NCI-H526 (cell line): Measurements from ENCODE around the gene SPAG9.
"Not testable (repeated sequence)": the region's sequence is repeated elsewhere in the genome, so short reads cannot be mapped to it uniquely, and the experiment has no call there.

Experiments used
- DNase-seq, 2 experiments: peaks; one replicate each; lab custom pipeline; 2025; lab: John Stamatoyannopoulos, UW

SPAG9 gene

DNA sequence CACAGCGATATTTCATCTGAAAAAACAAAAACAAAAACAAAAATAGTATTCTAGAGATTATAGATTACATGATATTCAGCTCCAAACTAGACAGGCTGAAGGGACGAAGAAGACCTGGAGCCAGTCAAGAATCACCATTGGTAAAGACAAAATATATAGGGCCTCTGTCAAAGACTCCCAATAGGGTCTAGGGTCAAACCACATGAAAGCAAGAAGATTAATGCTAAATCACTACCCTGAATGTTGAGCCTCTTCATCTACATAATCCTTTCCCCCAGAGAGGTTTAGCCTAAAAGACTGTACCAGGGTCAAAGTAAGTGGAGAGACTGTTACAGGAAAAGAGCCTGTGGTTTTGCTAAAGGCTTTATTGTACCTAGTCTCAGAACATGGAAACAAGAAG lies 21.9 kb upstream of the SPAG9 start:
- DNase-seq, result no peak

DNA sequence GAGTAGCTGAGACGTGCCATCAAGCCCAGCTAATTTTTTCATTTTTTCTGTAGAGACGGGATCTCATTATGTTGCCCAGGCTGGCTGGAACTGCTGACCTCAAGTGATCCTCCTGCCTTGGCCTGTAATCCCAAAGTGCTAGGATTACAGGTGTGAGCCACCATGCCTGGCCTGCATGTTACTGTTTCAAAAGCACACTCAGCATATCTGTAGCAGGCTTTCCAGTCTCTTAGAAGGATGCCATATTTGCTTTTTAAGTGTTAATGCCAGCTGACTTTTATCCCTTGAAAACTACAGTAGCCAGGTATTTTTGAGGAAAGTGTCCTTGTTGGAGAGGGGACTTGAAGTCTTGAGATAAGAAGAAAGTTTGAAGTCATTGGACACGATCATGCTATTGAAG lies 15.3 kb upstream of the SPAG9 start:
- DNase-seq, result no peak

DNA sequence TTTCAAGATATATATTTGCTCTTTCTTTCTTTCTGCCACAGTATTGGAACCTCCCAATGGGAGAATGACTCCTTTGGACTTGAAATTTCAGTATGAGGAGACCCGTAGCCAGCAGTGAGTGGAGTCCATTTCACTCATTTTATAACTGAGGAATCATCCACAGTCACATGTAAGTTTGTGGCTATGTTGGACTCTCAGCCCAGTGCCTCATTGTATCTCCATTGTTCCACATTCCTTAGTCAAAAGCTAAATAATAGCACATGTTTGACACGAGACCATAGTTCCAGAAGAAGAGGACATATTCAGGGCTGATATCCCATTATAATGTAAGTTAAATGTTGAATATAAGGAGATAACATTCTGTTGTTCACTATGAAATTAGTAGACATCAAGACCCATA lies 12.7 kb upstream of the SPAG9 start:
- DNase-seq, result peak in 1 of 2 experiments; percentile 29

DNA sequence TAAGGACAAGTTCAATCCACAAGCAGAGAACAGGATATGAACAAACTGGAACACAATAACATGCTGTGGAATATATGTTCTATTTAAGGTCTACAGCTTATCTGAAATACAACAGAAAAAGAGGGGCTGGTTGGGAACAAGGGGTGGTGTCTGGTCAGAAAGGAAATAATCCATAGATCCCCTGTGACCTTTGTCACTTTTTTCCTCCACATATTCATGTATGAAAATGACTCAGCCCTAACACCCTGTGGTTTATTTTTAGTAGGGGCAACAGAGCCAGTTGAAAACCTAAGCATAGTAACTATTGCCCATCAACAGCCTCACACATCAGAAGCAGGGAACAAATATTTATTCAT lies 12.3 kb upstream of the SPAG9 start:
- peak; percentile 15 to 35 for DNase-seq

DNA sequence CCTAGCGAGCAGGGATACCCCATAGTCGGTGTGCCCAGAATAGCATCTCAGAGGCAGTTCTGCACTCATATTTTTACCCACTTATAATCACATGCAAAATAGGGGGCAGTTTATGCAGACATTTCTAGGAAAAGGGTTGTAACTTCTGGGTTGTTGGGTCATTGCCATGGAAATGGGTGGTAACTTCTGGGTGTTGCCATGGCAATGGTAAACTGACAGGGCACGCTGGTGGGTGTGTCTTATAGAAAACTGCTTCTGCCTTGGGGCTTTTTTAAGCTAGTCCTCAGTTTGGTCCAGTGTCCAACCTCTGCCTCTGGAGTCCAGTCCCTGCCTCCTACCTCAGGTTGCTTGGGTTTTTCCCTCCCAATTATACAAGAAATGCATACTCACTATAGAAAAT lies 7.4 kb upstream of the SPAG9 start:
- no peak for DNase-seq

DNA sequence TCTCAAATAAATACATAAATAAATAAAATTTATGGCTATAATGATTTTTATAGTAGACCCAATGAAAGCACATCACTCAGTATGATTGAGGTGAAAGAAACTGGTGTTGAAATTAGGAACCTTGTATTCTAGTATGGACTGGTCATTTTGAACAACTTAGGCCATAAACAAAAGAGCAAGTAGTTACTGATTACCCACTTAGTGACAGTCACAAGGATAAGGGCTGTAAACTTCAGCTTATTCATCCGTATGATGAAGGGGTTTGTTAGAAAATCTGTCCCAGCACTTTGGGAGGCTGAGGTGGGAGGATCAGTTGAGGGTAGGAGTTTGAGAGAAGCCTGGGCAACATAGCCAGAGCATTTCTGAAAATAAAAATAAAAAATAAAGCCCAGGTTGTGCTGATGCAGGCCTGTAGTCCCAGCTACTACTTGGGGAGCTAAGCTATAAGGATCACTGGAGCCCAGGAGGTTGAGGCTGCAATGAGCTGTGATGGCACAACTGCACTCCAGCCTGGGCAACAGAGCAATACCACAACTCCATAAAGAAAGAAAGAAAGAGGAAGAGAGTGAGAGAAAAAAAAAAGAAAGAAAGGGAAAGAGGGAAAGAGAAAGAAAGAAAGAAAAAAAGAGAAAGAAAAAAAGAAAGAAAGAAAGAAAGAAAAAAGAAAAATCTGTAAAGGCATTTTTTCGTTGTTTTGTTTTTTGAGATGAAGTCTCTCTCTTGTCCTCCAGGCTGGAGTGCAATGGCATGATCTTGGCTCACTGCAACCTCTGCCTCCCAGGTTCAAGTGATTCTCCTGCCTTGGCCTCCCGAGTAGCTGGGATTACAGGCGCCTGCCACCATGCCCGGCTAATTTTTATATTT lies 4.2 kb upstream of the SPAG9 start:
- no peak for DNase-seq

DNA sequence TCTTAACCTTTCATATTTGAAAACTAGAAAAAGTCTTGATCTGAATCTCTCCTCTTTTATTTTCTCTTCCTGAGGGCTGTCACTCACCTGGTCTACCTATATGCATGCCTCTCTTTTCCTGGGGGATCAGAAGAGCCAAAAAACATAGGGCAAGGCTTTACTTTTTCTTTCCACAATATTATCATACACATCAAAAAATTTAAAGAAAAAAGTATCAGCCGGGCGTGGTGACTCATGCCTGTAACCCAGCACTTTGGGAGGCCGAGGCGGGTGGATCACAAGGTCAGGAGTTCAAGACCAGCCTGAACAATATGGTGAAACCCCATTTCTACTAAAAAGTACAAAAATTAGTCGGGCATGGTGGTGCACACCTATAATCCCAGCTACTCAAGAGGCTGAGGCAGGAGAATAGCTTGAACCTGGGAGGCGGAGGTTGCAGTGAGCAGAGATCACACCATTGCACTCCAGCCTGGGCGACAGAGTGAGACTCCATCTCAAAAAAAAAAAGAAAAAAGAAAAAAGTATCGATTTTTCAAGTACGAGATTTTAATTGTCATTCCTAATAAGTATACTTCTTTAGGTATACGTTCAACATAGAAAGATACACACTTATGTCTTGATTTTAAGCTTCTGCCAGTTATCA lies 1.9 kb upstream of the SPAG9 start:
- not testable (repeated sequence) for DNase-seq

DNA sequence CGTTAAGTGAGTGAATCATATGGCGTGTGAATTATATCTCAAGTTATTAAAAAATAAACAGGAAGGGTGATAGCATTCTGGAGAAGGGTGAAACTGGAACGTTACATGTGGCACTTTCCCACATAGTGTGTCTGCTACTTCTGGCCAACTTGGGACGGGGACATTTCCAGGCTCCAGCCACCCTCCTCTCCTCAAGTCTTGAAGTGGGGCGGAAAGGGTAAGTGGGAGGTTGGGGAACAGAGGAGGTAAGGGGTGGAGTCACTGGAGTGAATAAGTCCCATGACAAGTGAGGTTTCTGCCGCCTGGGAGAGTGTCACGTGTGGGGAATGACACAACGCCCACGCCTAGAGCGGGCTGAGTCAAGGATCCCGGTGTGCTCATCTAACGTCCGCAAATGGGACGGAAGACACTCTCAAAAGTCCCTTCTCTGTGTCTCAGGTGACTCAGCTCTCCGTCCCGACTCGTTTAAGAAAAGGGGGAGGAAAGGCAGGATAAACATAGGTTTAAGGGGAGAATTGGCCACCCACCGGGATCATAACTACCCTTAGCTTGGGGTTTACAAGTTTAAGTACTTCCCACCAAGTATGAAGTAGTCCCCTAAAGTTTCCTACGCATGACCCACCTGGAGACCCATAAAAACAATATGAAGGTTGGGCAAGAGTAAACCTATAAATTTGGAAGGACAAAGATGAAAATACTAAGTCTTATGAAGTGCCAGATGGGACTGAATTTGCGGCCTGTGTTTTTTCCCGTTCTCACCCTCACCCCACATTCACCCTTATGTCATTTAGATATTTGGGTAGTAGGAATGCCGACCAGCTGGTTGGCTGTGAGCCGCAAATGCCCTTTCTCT lies 1.2 kb upstream of the SPAG9 start:
- DNase-seq, result peak; percentile 71 to 84

DNA sequence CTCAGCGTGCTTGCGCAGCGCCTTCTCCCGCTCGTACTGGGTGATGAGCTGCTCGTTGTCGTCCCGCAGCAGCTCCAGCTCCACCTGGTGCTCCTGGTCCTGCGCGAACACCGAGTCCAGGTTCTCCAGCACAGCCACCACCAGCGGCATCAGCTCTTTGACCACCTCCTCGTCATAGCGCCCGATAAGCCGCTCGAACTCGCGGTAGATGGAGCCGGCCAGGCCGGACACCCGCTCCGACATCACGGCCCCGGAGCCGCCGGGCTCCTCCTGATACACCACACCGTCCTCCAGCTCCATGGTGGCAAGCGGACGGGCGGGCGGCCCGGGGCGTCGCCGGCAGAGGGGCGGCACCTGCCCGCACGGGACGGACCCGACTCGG lies 320 bp downstream of the SPAG9 start:
- peak; percentile 41 to 87 for DNase-seq

DNA sequence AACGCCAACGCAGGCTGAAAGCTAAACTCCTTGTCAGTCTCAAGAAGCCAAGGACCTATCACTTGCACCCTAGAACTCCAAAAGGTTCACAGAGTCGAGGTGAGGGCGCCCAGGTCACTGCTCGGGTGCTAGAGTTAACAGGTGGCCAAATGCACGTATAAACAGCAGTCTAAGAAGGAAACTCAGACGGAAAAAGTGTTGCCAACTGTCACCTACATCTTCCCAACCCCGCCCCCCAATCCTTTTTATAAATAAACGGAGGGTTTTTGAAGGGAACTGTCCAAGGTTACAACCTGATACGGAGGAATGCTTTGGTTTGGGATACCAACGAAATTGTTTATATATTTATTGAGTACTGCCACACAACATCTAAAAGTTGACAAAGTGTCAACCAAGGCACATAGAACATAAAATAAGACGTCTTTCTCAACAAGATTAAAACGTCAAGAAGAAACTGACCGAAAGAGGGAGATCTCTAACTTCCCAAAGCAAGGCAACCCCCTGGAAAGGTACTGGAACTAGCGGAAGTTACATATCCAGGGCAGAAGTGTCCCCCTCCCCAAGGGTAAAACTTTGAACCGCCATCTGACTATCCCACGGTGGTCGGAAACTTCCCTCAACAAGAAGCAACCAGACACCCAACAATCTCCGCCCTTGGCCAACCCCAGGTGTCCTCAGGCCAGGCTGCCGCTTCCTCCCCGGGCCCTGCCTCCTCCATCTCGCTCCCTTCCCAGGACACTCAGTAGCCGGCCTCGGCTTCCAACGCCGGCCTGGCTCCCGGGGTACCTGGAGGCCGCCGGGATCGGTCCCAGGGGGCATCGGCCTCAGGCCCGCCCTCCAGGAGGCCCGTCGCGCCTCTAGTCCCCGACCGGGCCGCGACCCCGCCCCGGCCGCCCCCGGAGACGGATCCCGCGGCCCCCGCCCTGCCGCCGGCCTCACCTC lies 982 bp downstream of the SPAG9 start:
- peak; percentile 16 to 77 for DNase-seq

DNA sequence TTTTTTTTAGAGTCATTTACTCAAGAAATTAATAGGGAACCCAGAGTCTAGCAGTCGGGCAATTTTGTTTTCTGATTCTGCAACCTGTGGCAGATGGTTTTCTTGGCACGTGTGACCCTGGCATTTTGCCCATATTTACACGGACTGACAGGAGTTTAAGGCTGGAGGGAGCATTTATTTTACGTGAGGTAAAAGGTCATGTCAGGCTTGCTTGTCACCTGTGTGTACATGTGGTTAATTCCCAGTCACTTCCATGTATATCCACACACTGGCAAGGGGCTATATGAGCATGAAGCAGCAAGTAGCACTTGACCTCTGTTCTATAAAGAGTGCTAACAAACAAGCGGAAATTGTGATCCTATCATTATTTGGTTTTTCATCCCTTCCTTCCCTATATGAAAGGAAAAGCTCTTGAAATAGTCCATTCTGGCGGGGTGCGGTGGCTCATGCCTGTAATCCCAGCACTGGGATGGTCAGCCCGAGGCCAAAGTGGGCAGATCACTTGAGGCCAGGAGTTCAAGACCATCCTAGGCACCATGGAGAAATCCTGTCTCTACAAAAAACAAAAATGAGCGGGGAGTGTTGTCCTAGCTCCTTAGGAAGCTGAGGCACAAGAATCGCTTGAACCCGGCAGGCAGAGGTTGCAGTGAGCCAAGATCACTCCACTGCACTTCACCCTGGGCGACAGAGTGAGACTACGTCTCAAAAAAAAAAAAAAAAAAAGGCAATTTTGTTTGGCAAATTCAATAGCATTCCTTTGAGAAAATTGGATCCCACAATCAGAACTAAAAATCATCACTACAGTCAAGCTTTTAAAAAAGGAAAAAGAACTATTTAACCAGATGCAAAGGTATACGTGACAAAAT lies 2.1 kb downstream of the SPAG9 start:
- DNase-seq, result peak in 1 of 2 experiments; percentile 29

DNA sequence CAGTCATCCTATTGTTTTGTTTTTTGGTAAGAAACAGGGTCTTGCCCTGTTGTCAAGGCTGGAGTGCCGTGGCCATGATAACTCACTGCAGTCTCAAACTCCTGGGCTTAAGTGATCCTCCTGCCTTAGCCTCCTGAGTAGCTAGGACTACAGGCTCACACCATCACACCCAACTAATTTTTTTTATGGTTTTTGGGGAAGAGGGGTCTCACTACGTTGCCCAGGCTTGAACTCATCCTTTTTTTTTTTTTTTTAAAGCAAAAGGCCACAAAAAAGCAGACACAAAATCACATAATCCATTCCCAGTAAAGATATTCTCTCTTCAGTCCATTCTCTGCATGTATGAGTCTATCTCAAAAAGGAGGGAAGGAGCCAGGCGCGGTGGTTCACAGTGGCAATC lies 5.5 kb downstream of the SPAG9 start:
- DNase-seq, result no peak

DNA sequence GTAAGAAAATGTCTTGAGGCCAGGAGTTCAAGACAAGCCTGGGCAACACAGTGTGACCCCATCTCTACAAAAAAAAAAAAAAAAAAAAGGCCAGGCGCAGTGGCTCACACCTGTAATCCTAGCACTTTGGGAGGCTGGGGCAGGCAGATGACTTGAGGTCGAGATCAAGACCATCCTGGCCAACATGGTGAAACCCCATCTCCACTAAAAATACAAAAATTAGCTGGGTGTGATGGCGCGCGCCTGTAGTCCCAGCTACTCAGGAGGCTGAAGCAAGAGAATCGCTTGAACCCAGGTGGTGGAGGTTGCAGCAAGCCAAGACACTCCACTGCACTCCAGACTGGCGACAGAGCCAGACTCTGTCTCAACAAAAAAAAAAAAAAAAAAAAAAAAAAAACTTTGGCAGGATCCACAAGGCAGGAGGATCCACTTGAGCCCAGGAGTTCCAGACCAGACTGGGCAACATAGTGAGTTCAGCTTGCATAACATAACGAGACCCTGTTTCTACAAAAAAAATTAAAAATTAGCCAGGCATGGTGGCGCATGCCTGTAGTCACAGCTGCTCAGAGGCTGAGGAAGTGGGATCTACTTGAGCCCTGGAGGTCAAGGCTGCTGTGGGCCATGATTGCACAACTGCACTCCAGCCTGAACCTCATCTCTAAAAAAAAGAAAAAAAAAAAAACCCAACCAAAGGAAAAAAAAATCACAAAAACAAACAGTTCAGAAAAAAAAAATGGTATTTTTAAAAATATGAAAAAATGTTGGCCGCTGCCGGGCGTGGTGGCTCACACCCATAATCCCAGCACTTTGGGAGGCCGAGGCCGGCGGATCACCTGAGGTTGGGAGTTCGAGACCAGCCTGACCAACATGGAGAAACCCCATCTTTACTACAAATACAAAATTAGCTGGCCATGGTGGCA lies 8.1 kb downstream of the SPAG9 start:
- DNase-seq, result not testable (repeated sequence)

DNA sequence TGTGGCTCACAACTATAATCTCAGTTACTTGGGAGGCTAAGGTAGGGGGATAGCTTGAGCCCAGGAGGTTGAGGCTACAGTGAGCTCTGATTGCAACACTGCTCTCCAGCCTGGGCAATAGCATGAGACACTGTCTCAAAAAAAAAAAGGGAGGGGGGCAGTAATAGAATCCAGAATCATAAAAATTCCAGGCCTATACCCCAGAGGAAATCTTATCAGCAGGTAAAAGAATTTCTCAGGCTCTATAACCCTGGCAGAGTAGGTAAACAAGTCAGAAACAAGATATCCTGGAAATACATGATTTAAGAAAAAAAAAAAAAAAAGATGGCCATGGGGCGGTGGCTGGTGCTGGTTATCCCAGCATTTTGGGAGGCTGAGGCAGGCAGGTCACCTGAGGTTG lies 12.9 kb downstream of the SPAG9 start:
- no peak for DNase-seq

DNA sequence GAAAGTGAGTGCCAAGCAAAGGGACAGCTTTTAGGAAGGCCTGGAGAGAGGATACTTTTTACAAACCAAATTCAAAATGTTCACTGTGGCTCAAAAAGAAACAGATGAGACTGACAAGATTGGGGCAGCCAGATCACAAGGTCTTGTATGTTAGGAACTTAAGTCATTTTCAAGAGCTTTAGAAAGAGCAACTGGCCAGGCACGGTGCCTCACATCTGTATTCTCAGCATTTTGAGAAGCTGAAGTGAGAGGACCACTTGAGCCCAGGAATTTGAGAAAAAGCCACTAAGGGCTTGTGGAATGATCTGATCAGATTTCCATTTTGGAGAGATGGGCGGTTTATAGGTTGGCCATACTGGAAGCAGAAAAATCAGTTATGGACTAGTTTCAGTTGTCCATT lies 17.2 kb downstream of the SPAG9 start:
- no peak for DNase-seq

DNA sequence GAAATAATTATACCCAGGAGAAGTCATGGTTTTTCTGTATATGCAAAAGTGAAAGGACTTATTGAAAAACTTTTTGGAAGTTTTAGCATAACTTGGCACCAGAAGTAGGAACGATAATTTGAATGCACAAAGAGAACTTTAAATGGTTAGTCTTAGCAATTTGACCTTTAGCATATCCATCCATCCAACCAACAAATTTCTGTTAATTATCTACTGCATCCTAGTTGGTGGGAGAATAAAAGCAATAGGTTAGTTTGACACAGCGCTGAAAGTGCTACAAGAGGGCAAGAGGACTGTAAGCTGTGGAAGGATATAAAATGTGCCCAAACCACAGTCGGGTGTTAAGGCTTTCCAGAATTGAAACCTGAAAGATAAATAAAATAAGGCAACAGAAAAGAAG lies 17.6 kb downstream of the SPAG9 start:
- no peak for DNase-seq

DNA sequence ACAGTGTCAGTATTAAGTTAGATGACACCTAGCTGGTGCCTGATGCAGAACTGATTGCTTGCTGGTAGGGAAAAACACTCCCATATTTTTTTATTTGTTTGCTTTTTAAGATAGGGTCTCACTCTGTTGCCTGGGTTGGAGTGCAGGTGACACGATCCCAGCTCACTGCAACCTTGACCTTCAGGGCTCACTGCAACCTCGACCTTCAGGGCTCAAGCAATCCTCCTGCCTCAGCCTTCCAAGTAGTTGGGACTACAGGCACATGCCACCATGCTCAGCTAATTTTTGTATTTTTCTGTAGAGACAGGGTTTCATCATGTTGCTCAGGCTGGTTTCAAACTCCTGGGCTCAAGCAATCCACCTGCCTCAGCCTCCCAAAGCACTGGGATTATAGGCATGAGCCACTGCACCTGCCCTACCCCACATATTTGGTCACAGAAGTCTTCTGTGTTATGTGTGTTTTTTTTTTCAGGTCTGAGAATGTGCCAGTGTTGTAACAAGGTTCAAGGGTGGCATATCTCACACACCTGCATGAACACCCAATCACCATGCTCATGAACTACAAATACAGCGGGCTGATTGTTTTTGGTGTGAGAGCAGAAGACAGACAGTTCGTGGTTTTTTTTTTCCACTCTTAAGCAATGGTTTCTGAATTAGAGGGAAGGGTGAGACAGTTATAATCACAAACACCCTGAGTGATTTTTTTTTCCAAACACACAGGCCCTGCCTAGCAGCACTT lies 22.8 kb downstream of the SPAG9 start:
- no peak for DNase-seq

DNA sequence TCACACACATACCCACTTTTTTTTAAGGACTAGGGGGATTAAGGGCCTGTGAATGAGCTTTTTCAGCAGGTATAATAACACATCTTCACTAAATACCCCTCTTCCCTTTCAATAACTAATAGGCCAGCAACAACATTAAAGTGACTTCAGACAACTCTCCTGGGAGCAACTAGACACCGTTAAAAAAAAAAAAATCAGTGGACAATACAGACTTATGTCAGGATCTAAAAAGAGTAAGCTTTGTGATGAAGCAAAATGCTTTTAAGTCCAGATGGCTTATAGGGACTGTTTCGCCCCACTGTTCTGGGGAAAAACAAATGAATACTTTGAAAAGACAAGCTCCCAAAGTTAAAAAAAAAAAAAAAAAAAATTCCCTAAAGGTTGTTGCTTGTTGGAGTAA lies 29.0 kb downstream of the SPAG9 start:
- DNase-seq, result no peak

DNA sequence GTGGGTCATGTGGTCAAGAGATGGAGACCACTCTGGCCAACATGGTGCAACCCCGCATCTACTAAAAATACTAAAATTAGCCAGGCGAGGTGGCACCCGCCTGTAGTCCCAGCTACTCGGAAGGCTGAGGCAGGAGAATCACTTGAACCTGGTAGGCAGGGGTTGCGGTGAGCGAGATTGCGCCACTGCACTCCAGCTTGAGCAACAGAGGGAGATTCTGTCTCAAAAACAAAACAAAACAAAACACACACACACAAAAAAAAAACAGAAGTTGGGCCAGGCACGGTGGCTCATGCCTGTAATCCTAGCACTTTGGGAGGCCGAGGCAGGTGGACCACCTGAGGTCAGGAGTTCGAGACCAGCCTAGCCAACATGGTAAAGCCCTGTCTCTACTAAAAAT lies 31.8 kb downstream of the SPAG9 start:
- DNase-seq, result not testable (repeated sequence)
